AG04449 (cell line): Measurements from ENCODE around the gene SUPT3H.

Experiments used
- CTCF ChIA-PET: fragments of 350-600 bp; formaldehyde crosslinking; extraction: SDS; loops from one replicate; lab custom pipeline; 2021; ENCODE audit warnings: antibody characterized with exemption; lab: Yijun Ruan, JAX
- POLR2A ChIA-PET: fragments of 400-600, 350-600 bp; formaldehyde crosslinking; extraction: SDS; loops from one replicate; lab custom pipeline; 2020; ENCODE audit warnings: antibody characterized with exemption, inconsistent platforms; lab: Yijun Ruan, JAX
- DNase-seq: peaks from one replicate; pipeline ENCODE4 v3.0.0-alpha.2; 2010; ENCODE audit warnings: low read depth, low spot score
- H3K4me3 ChIP-seq: 2 replicates; pipeline ENCODE4 v1.5.1; 2011; ENCODE audit warnings: low read depth, mild to moderate bottlenecking, control low read depth, low read length
- CTCF ChIP-seq: IDR thresholded peaks from one replicate; pipeline ENCODE4 v1.5.1; 2011; ENCODE audit warnings: mild to moderate bottlenecking, moderate library complexity, low read length, control low read depth, inconsistent platforms; ENCODE audit not compliant: insufficient read depth; ENCODE audit errors: missing control alignments

Gene SUPT3H

GRCh38 chr6:45398075-45398813 is 20.5 kb upstream of the SUPT3H start:
- DNase-seq = no peak
- no peak for TF ChIP-seq CTCF
- ChIA-PET CTCF (interaction anchor here (0.9 to 2.2 kb wide), 2 partner anchors 11 to 923 kb away, joined by 4 to 9 read pairs; no protein-coding TSS in a partner anchor), POLR2A (interaction anchor here (1.3 kb wide), 1 partner anchor 20 kb away, joined by 6 read pairs; the partner anchor contains the start of gene SUPT3H)
- H3K4me3 ChIP-seq = no peak overlapping the region

DNA sequence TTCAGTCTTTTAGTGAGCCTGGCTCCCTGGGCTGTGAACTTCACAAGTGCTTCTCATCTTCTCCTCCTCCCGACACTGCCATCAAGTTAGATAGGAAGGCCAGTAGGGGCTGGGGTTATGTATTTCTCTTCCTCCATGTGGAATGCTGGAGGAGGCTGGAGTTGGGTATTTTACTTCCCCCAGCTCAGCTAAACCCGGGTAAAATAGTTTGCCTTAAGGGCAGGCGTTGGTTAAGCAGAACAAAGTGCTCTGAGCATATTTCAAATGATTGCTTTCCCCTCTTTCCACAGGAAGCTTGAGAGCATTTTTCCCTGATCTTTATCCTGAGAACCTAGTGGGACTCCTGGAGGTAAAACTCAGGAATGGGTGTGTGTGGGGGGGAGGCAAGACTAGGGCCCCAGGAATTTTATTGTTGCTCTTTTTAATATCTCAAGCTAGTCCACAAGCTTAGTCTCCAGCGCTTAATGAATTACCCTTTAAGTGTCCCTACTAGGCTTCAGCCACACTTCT is 16.9 kb upstream of the SUPT3H start:
- H3K4me3 ChIP-seq = no peak overlapping the region
- TF ChIP-seq CTCF = no peak
- ChIA-PET CTCF (interaction anchor here (1.0 to 1.3 kb wide), 3 partner anchors 14 to 764 kb away, joined by 3 read pairs; no protein-coding TSS in a partner anchor), POLR2A (no interaction called here)
- no peak for DNase-seq

DNA sequence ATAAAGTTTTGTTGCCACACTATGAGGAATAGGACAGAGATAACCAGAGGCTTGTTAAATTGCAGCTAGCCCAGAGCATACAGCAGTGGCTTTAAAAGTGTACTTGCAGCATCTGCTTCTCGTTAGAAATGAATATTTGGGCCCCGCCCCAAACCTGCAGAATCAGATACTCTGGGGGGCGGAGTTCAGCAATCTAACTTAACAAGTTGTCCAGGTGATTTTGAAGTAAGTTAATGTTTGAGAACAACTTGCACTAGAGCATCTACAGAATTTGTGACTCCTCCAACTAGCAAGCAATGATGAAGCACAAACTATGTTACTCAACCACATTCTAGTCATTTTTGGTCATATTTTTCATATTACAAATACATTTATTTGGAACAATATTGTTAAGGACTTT is 10.6 kb upstream of the SUPT3H start:
- CTCF ChIA-PET = interaction anchor here (1.3 to 2.8 kb wide), 3 partner anchors 10 to 535 kb away, joined by 3 to 9 read pairs (median 9); partner anchors contain the start of gene SUPT3H
- TF ChIP-seq CTCF = no peak
- POLR2A ChIA-PET = interaction anchor here (1.3 kb wide), 1 partner anchor 10 kb away, joined by 3 read pairs; the partner anchor contains the start of gene SUPT3H
- peak; percentile 26 for DNase-seq
- H3K4me3 ChIP-seq = no peak overlapping the region

DNA sequence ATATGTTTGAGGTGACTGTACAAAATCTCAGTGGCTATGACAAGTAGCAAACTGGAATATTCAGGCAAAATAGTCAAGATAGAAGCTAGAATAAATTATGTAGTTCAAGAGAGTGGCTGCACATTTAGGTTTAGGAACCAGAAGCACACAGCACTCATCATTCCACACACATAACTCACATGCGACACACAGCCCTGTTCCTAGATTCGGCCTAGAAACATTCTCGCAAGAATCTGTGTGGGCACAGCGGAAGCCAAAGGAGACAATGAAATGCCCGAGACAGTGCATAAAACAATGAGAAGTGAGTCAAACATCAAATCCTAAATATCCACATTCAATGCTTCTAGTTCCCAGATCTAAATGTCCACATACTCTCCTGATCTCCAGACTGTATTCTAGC is 9.5 kb upstream of the SUPT3H start:
- no peak overlapping the region for H3K4me3 ChIP-seq
- ChIA-PET CTCF (interaction anchor here (1.3 to 2.8 kb wide), 5 partner anchors 9 to 912 kb away, joined by 3 to 9 read pairs (median 5); partner anchors contain the start of gene SUPT3H), POLR2A (interaction anchor here (1.2 to 1.3 kb wide), 2 partner anchors 9 kb away, joined by 3 to 6 read pairs; partner anchors contain the start of gene SUPT3H)
- no peak for TF ChIP-seq CTCF
- DNase-seq = no peak

DNA sequence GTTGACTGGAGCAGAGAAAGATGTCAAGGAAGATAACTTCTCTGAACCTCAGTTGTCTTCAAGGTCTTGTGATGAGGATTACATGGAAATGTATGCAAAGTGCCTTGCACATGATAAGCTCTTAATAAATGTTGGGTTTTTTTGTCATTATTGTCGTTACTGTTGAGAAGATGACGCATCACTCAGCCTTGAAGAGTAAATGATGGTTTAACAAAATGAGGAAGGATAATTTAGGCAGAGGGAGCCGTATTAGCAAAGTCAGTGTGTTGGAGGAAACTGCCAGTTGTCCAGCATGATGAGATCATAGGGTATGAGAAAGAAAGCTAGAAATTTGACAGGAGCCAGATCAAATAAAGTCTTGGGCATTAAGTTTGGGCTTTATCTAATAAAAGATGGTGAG is 8.8 kb upstream of the SUPT3H start:
- no peak overlapping the region for H3K4me3 ChIP-seq
- ChIA-PET POLR2A (interaction anchor here (1.2 kb wide), 1 partner anchor 8 kb away, joined by 6 read pairs; the partner anchor contains the start of gene SUPT3H), CTCF (interaction anchor here (0.6 to 2.8 kb wide), 6 partner anchors 10 to 911 kb away, joined by 3 to 9 read pairs (median 4); no protein-coding TSS in a partner anchor)
- no peak for TF ChIP-seq CTCF
- DNase-seq = no peak

GRCh38 chr6:45382391-45382790 is 4.7 kb upstream of the SUPT3H start:
- ChIA-PET POLR2A (no interaction called here), CTCF (interaction anchor here (1.3 kb wide), 1 partner anchor 540 kb away, joined by 3 read pairs; no protein-coding TSS in a partner anchor)
- DNase-seq = no peak
- no peak overlapping the region for H3K4me3 ChIP-seq
- no peak for TF ChIP-seq CTCF
